Mesenchymal stem cell (in vitro differentiated cells and primary cell): Measurements from ENCODE around the gene PLEKHS1.

Experiments
- DNase-seq: peaks from one replicate; pipeline ENCODE4 v3.0.0-alpha.2; 2013
- H2AFZ ChIP-seq: one replicate; pipeline ENCODE4 v1.6.1; 2013; ENCODE audit warnings: low read depth, mild to moderate bottlenecking, control low read depth, inconsistent platforms, low read length, moderate library complexity
- H2AK5ac ChIP-seq: 2 replicates; pipeline ENCODE4 v1.6.1; 2013; ENCODE audit warnings: low read length, moderate library complexity, mild to moderate bottlenecking, inconsistent platforms; ENCODE audit not compliant: severe bottlenecking
- H2BK120ac ChIP-seq: one replicate; pipeline ENCODE4 v1.6.1; 2013; ENCODE audit warnings: low read depth, mild to moderate bottlenecking, inconsistent platforms, low read length, moderate library complexity
- H2BK12ac ChIP-seq, 2 experiments: one replicate each; pipeline ENCODE4 v1.6.1; 2013; ENCODE audit warnings: inconsistent platforms in 2 of 2, low read length in 2 of 2, mild to moderate bottlenecking in 2 of 2, moderate library complexity in 2 of 2, control low read depth in 1 of 2
- H2BK15ac ChIP-seq: one replicate; pipeline ENCODE4 v1.6.1; 2013; ENCODE audit warnings: mild to moderate bottlenecking, low read depth, inconsistent platforms; ENCODE audit not compliant: poor library complexity, severe bottlenecking
- H2BK5ac ChIP-seq: 2 replicates; pipeline ENCODE4 v1.6.1; 2013; ENCODE audit warnings: low read depth, mild to moderate bottlenecking, low read length, control low read depth, inconsistent platforms; ENCODE audit not compliant: poor library complexity, severe bottlenecking
- H3K14ac ChIP-seq, 2 experiments: one replicate each; pipeline ENCODE4 v1.6.1; 2013; ENCODE audit warnings: inconsistent platforms in 2 of 2, low read length in 2 of 2, control low read depth in 1 of 2, mild to moderate bottlenecking in 1 of 2, moderate library complexity in 1 of 2
- H3K18ac ChIP-seq, 2 experiments: one replicate each; pipeline ENCODE4 v1.6.1; 2013; ENCODE audit warnings: inconsistent platforms in 2 of 2, low read length in 2 of 2, control low read depth in 1 of 2, low read depth in 1 of 2, mild to moderate bottlenecking in 1 of 2
- H3K23ac ChIP-seq, 2 experiments: one replicate each; pipeline ENCODE4 v1.6.1; 2013; ENCODE audit warnings: inconsistent platforms in 2 of 2, low read length in 2 of 2, mild to moderate bottlenecking in 2 of 2, moderate library complexity in 2 of 2, control low read depth in 1 of 2
- H3K27ac ChIP-seq: 2 replicates; pipeline ENCODE4 v1.5.1; 2013; ENCODE audit warnings: mild to moderate bottlenecking, moderate library complexity, low read length, control low read depth, inconsistent platforms; ENCODE audit not compliant: poor library complexity, severe bottlenecking
- H3K27me3 ChIP-seq, 2 experiments: 2 replicates each; pipeline versions ENCODE4 v1.6.1 to v1.7.0; 2013; ENCODE audit warnings: low read length in 2 of 2, mild to moderate bottlenecking in 2 of 2, moderate library complexity in 2 of 2, control low read depth in 1 of 2, inconsistent platforms in 1 of 2; ENCODE audit not compliant: control insufficient read depth in 1 of 2, insufficient read depth in 1 of 2
- H3K36me3 ChIP-seq, 2 experiments: 2 replicates each; pipeline versions ENCODE4 v1.6.1 to v1.7.0; 2013; ENCODE audit warnings: low read length in 2 of 2, control low read depth in 1 of 2, inconsistent platforms in 1 of 2, low read depth in 1 of 2, mild to moderate bottlenecking in 1 of 2; ENCODE audit not compliant: insufficient read depth in 2 of 2, control insufficient read depth in 1 of 2
- H3K4ac ChIP-seq, 2 experiments: one replicate each; pipeline ENCODE4 v1.6.1; 2013; ENCODE audit warnings: inconsistent platforms in 2 of 2, low read length in 2 of 2, mild to moderate bottlenecking in 2 of 2, moderate library complexity in 2 of 2, control low read depth in 1 of 2, low read depth in 1 of 2
- H3K4me1 ChIP-seq: 2 replicates; pipeline ENCODE4 v1.6.1; 2013; ENCODE audit warnings: low read depth, low read length, control low read depth; ENCODE audit not compliant: control insufficient read depth, insufficient read depth
- H3K4me2 ChIP-seq: 2 replicates; pipeline ENCODE4 v1.6.1; 2013; ENCODE audit warnings: low read length, mild to moderate bottlenecking, inconsistent platforms; ENCODE audit not compliant: poor library complexity, severe bottlenecking
- H3K4me3 ChIP-seq, 2 experiments: 2 replicates each; pipeline versions ENCODE4 v1.5.1 to v1.7.0; 2013; ENCODE audit warnings: low read length in 2 of 2, mild to moderate bottlenecking in 2 of 2, control low read depth in 1 of 2, low read depth in 1 of 2; ENCODE audit not compliant: insufficient read depth in 1 of 2
- H3K79me1 ChIP-seq: replicated peaks from 2 replicates; pipeline ENCODE4 v1.6.1; 2013; ENCODE audit warnings: mild to moderate bottlenecking, control low read depth, low read length, inconsistent platforms; ENCODE audit not compliant: poor library complexity, severe bottlenecking
- H3K9ac ChIP-seq: 2 replicates; pipeline ENCODE4 v1.7.0; 2013; ENCODE audit warnings: mild to moderate bottlenecking, low read length, moderate library complexity
- H3K9me3 ChIP-seq: 2 replicates; pipeline ENCODE4 v1.7.0; 2013; ENCODE audit warnings: mild to moderate bottlenecking, low read length; ENCODE audit not compliant: control insufficient read depth
- H4K8ac ChIP-seq: one replicate; pipeline ENCODE4 v1.6.1; 2013; ENCODE audit warnings: inconsistent platforms, mild to moderate bottlenecking, low read length, moderate library complexity
- H4K91ac ChIP-seq: one replicate; pipeline ENCODE4 v1.6.1; 2013; ENCODE audit warnings: mild to moderate bottlenecking, low read length, inconsistent platforms
- WGBS: methylation state at CpG from one replicate; pipeline ENCODE4 v1.1.7; 2013; ENCODE audit warnings: mixed read lengths; 5-methylcytosine and 5-hydroxymethylcytosine counted together

Gene PLEKHS1

GRCh38 chr10:113739577-113739976 is 11.9 kb upstream of the PLEKHS1 start:
- Histone ChIP-seq H3K36me3 (no peaks in the 10 kb centered on the region), H3K4me3 (no peak overlapping the region)
- 71% methylated on average over 3 of the region's 3 CpGs for WGBS

GRCh38 chr10:113740850-113741249 is 10.6 kb upstream of the PLEKHS1 start:
- Histone ChIP-seq H3K4me1 (peaks cover 1% of the 10 kb centered on the region), H3K4me3 (no peak overlapping the region), H3K9me3 (no peaks in the 10 kb centered on the region), H3K79me1 (no peaks in the 10 kb centered on the region), H3K23ac (no peak overlapping the region), H4K8ac (no peak overlapping the region), H2BK5ac (no peak overlapping the region), H2AFZ (no peak overlapping the region), H3K9ac (no peak overlapping the region), H2AK5ac (no peak overlapping the region), H2BK120ac (no peak overlapping the region), H3K36me3 (no peaks in the 10 kb centered on the region), H3K4me2 (no peak overlapping the region), H3K27me3 (peaks cover 14 to 42% of the 10 kb centered on the region in 2 experiments), H3K27ac (no peak overlapping the region), H3K18ac (no peak overlapping the region), H2BK12ac (no peak overlapping the region), H2BK15ac (no peak overlapping the region), H3K14ac (no peak overlapping the region), H3K4ac (no peak overlapping the region), H4K91ac (no peak overlapping the region)
- 94% methylated on average over 2 of the region's 3 CpGs for WGBS
- no peak for DNase-seq

More at GRCh38 chr10:113739577-113739976, 11.9 kb upstream of the PLEKHS1 start:
- no peak overlapping the region for H3K27ac ChIP-seq
- H3K4me1 ChIP-seq = peaks cover 4% of the 10 kb centered on the region
- no peak overlapping the region for H2BK12ac ChIP-seq
- no peak overlapping the region for H3K18ac ChIP-seq
- H3K4ac ChIP-seq = no peak overlapping the region
- no peak for DNase-seq
- no peak overlapping the region for H4K8ac ChIP-seq
- no peaks in the 10 kb centered on the region for H3K79me1 ChIP-seq
- peaks cover 13 to 40% of the 10 kb centered on the region in 2 experiments for H3K27me3 ChIP-seq
- H3K9me3 ChIP-seq = no peaks in the 10 kb centered on the region
- no peak overlapping the region for H2BK5ac ChIP-seq
- H2AFZ ChIP-seq = no peak overlapping the region
- H2AK5ac ChIP-seq = no peak overlapping the region
- H2BK120ac ChIP-seq = no peak overlapping the region
- no peak overlapping the region for H2BK15ac ChIP-seq
- H3K4me2 ChIP-seq = no peak overlapping the region
- no peak overlapping the region for H3K23ac ChIP-seq
- no peak overlapping the region for H3K9ac ChIP-seq
- H4K91ac ChIP-seq = no peak overlapping the region
- H3K14ac ChIP-seq = no peak overlapping the region

- no peak overlapping the region for H3K27ac ChIP-seq
- H3K36me3 ChIP-seq = no peaks in the 10 kb centered on the region
- no peak overlapping the region for H4K91ac ChIP-seq
- no peak overlapping the region for H2BK5ac ChIP-seq
- no peak overlapping the region for H4K8ac ChIP-seq
- no peaks in the 10 kb centered on the region for H3K9me3 ChIP-seq
- H3K27me3 ChIP-seq = peaks cover 14 to 40% of the 10 kb centered on the region in 2 experiments
- no peak overlapping the region for H3K4me2 ChIP-seq
- H2BK120ac ChIP-seq = no peak overlapping the region
- H3K4ac ChIP-seq = no peak overlapping the region
- H2BK12ac ChIP-seq = no peak overlapping the region
- H3K14ac ChIP-seq = no peak overlapping the region
- no peak overlapping the region for H3K18ac ChIP-seq
- no peak overlapping the region for H2BK15ac ChIP-seq
- no peak overlapping the region for H3K9ac ChIP-seq
- no peak for DNase-seq
- H3K79me1 ChIP-seq = no peaks in the 10 kb centered on the region
- no peak overlapping the region for H2AFZ ChIP-seq
- H2AK5ac ChIP-seq = no peak overlapping the region
- no peak overlapping the region for H3K4me3 ChIP-seq
- H3K23ac ChIP-seq = no peak overlapping the region
- WGBS = 38% methylated on average over 1 of the region's 2 CpGs
- H3K4me1 ChIP-seq = no peaks in the 10 kb centered on the region
These were observed 9.0 kb upstream of the PLEKHS1 start for GRCh38 chr10:113742466-113742865.

GRCh38 chr10:113743594-113743993 is 7.9 kb upstream of the PLEKHS1 start:
- Histone ChIP-seq H2BK120ac (no peak overlapping the region), H3K4me3 (no peak overlapping the region), H3K36me3 (no peaks in the 10 kb centered on the region), H4K91ac (no peak overlapping the region), H3K18ac (no peak overlapping the region), H3K4me1 (no peaks in the 10 kb centered on the region), H3K23ac (no peak overlapping the region), H2BK12ac (no peak overlapping the region), H4K8ac (no peak overlapping the region), H3K27me3 (peaks cover 14 to 38% of the 10 kb centered on the region in 2 experiments), H2BK5ac (no peak overlapping the region), H2BK15ac (no peak overlapping the region), H3K79me1 (no peaks in the 10 kb centered on the region), H3K14ac (no peak overlapping the region), H3K9ac (no peak overlapping the region), H3K4me2 (no peak overlapping the region), H2AK5ac (no peak overlapping the region), H3K9me3 (no peaks in the 10 kb centered on the region), H2AFZ (no peak overlapping the region), H3K4ac (no peak overlapping the region), H3K27ac (no peak overlapping the region)
- no peak for DNase-seq
